H9 (cell line): Measurements from ENCODE around the gene SPDEF. TPM values are rescaled to one million over a fixed set of nuclear protein-coding genes. Genes with fewer than 3 reads are reported as not detected.

Source experiments
- DNase-seq: peaks from one replicate; pipeline ENCODE4 v3.0.0-alpha.2; 2017
- H2AFZ ChIP-seq: one replicate; pipeline ENCODE4 v1.6.1; 2013; ENCODE audit warnings: mild to moderate bottlenecking, low read length, control low read depth, moderate library complexity
- H2AK5ac ChIP-seq: 2 replicates; pipeline ENCODE4 v1.6.1; 2013; ENCODE audit warnings: low read length, control low read depth, mixed read lengths; ENCODE audit not compliant: insufficient read length
- H2BK120ac ChIP-seq: one replicate; pipeline ENCODE4 v1.6.1; 2013; ENCODE audit warnings: low read depth, mild to moderate bottlenecking, low read length, control low read depth, inconsistent platforms; ENCODE audit not compliant: poor library complexity, severe bottlenecking
- H2BK12ac ChIP-seq: 2 replicates; pipeline ENCODE4 v1.6.1; 2013; ENCODE audit warnings: low read length, control low read depth, mixed read lengths, low read depth; ENCODE audit not compliant: insufficient read length
- H2BK15ac ChIP-seq: 2 replicates; pipeline ENCODE4 v1.6.1; 2013; ENCODE audit warnings: low read depth, low read length, control low read depth
- H2BK20ac ChIP-seq: one replicate; pipeline ENCODE4 v1.6.1; 2013; ENCODE audit warnings: low read depth, mild to moderate bottlenecking, low read length, control low read depth, inconsistent platforms; ENCODE audit not compliant: poor library complexity, severe bottlenecking
- H2BK5ac ChIP-seq: 2 replicates; pipeline ENCODE4 v1.6.1; 2013; ENCODE audit warnings: low read length, control low read depth, mixed read lengths; ENCODE audit not compliant: insufficient read length
- H3K14ac ChIP-seq: 2 replicates; pipeline ENCODE4 v1.6.1; 2013; ENCODE audit warnings: low read length, control low read depth; ENCODE audit not compliant: insufficient read depth
- H3K18ac ChIP-seq: 2 replicates; pipeline ENCODE4 v1.6.1; 2013; ENCODE audit warnings: low read depth, mild to moderate bottlenecking, mixed read lengths, low read length, control low read depth; ENCODE audit not compliant: insufficient read length
- H3K23ac ChIP-seq: 2 replicates; pipeline ENCODE4 v1.6.1; 2013; ENCODE audit warnings: low read length, control low read depth, mixed read lengths, low read depth; ENCODE audit not compliant: insufficient read length
- H3K23me2 ChIP-seq: 2 replicates; pipeline ENCODE4 v1.6.1; 2013; ENCODE audit warnings: low read depth, mild to moderate bottlenecking, mixed read lengths, low read length, control low read depth; ENCODE audit not compliant: insufficient read length, poor library complexity, severe bottlenecking
- H3K27ac ChIP-seq: 2 replicates; pipeline ENCODE4 v1.5.1; 2013; ENCODE audit warnings: low read length, control low read depth, mixed read lengths, low read depth; ENCODE audit not compliant: insufficient read length
- H3K27me3 ChIP-seq: 2 replicates; pipeline ENCODE4 v1.6.1; 2013; ENCODE audit warnings: low read length, control low read depth, inconsistent platforms; ENCODE audit not compliant: insufficient read depth
- H3K4ac ChIP-seq: 2 replicates; pipeline ENCODE4 v1.6.1; 2013; ENCODE audit warnings: low read depth, mild to moderate bottlenecking, control low read depth, inconsistent platforms, low read length, moderate library complexity
- H3K4me1 ChIP-seq: 2 replicates; pipeline ENCODE4 v1.6.1; 2013; ENCODE audit warnings: low read length, control low read depth, inconsistent platforms; ENCODE audit not compliant: insufficient read depth
- H3K4me2 ChIP-seq: 2 replicates; pipeline ENCODE4 v1.6.1; 2013; ENCODE audit warnings: low read length, control low read depth, mixed read lengths; ENCODE audit not compliant: insufficient read length, insufficient read depth
- H3K56ac ChIP-seq: 2 replicates; pipeline ENCODE4 v1.6.1; 2013; ENCODE audit warnings: low read depth, mild to moderate bottlenecking, mixed read lengths, low read length, control low read depth; ENCODE audit not compliant: insufficient read length
- H3K79me1 ChIP-seq: 2 replicates; pipeline ENCODE4 v1.6.1; 2013; ENCODE audit warnings: low read depth, mild to moderate bottlenecking, moderate library complexity, low read length, control low read depth, inconsistent platforms; ENCODE audit not compliant: insufficient read depth, poor library complexity, severe bottlenecking
- H3K79me2 ChIP-seq: 2 replicates; pipeline ENCODE4 v1.6.1; 2013; ENCODE audit warnings: low read length, control low read depth, inconsistent platforms; ENCODE audit not compliant: insufficient read depth
- H3K9ac ChIP-seq: 2 replicates; pipeline ENCODE4 v1.6.1; 2013; ENCODE audit warnings: low read length, control low read depth, mixed read lengths; ENCODE audit not compliant: insufficient read length; ENCODE audit errors: extremely low read depth
- H3K9me3 ChIP-seq: one replicate; pipeline ENCODE4 v1.6.1; 2013; ENCODE audit warnings: low read depth, low read length, inconsistent platforms; ENCODE audit not compliant: control insufficient read depth
- H3T11ph ChIP-seq: one replicate; pipeline ENCODE4 v1.6.1; 2013; ENCODE audit warnings: mild to moderate bottlenecking, low read length, control low read depth, inconsistent platforms
- H4K20me1 ChIP-seq: one replicate; pipeline ENCODE4 v1.6.1; 2013; ENCODE audit not compliant: control insufficient read depth, insufficient read length, insufficient read depth
- H4K5ac ChIP-seq: 2 replicates; pipeline ENCODE4 v1.6.1; 2013; ENCODE audit warnings: low read depth, mild to moderate bottlenecking, mixed read lengths, low read length, control low read depth; ENCODE audit not compliant: insufficient read length
- H4K8ac ChIP-seq: replicated peaks from 2 replicates; pipeline ENCODE4 v1.6.1; 2013; ENCODE audit warnings: low read length, control low read depth, mixed read lengths, low read depth; ENCODE audit not compliant: insufficient read length
- H4K91ac ChIP-seq: 2 replicates; pipeline ENCODE4 v1.6.1; 2013; ENCODE audit warnings: low read depth, mild to moderate bottlenecking, moderate library complexity, mixed read lengths, low read length, control low read depth; ENCODE audit not compliant: insufficient read length
- H3K27ac Mint-ChIP-seq, 3 experiments: 2 replicates in 2 of 3; 3 replicates in 1 of 3; pipeline ENCODE4 v1.8.0; 2020 to 2021; ENCODE audit warnings: mixed read lengths in 3 of 3, mild to moderate bottlenecking in 1 of 3, moderate library complexity in 1 of 3
- H3K27me3 Mint-ChIP-seq: 2 replicates; pipeline ENCODE4 v1.8.0; 2021; ENCODE audit warnings: low read depth, mild to moderate bottlenecking, moderate library complexity, mixed read lengths
- H3K36me3 Mint-ChIP-seq, 3 experiments: 2 replicates in 2 of 3; 3 replicates in 1 of 3; pipeline ENCODE4 v1.8.0; 2020 to 2021; ENCODE audit warnings: low read depth in 3 of 3, mixed read lengths in 3 of 3; ENCODE audit not compliant: insufficient read depth in 1 of 3
- H3K4me1 Mint-ChIP-seq, 2 experiments: 2 replicates each; pipeline ENCODE4 v1.8.0; 2020; ENCODE audit warnings: mixed read lengths in 2 of 2
- H3K4me3 Mint-ChIP-seq, 2 experiments: 2 replicates in 1 of 2; 3 replicates in 1 of 2; pipeline ENCODE4 v1.8.0; 2020 to 2021; ENCODE audit warnings: mild to moderate bottlenecking in 2 of 2, mixed read lengths in 2 of 2, moderate library complexity in 1 of 2
- H3K9me3 Mint-ChIP-seq, 2 experiments: 2 replicates in 1 of 2; 3 replicates in 1 of 2; pipeline ENCODE4 v1.8.0; 2020; ENCODE audit warnings: mild to moderate bottlenecking in 2 of 2, mixed read lengths in 2 of 2, moderate library complexity in 1 of 2
- CTCF ChIP-seq: fragments of 200-600 bp; sonication (generic); conservative IDR thresholded peaks from 3 replicates; pipeline ENCODE4 v1.8.0; 2021; ENCODE audit warnings: antibody characterized with exemption, mild to moderate bottlenecking
- WGBS: extraction: QIAGEN DNeasy Blood & Tissue Kit; methylation state at CpG from one replicate; pipeline ENCODE4 v1.1.7; 2013; ENCODE audit warnings: missing lambda C conversion rate, low lambda C conversion rate, mixed read lengths; ENCODE audit not compliant: insufficient read length; ENCODE audit errors: extremely low coverage; 5-methylcytosine and 5-hydroxymethylcytosine counted together
- total RNA-seq: library from RNA; stranded (reverse); gene quantifications from 2 replicates; pipeline ENCODE4 v1.2.1, GENCODE V29; 2021

The SPDEF gene
- total RNA-seq, 1 experiment from 2014 or later = 0.15 TPM

GRCh38 chr6:34517966-34518365 is 38.2 kb downstream of the SPDEF start:
- Histone ChIP-seq H3K4me1 (peaks cover 1% of the 10 kb centered on the region; the same call in 1 of the 2 replicates), H3K4me2 (no peak overlapping the region), H3K18ac (no peak overlapping the region), H3K23me2 (peaks cover 9% of the 10 kb centered on the region), H3K4ac (no peak overlapping the region), H2AFZ (no peak overlapping the region), H3K56ac (no peak overlapping the region), H2BK15ac (no peak overlapping the region), H2BK20ac (no peak overlapping the region), H4K20me1 (no peaks in the 10 kb centered on the region), H3K23ac (no peak overlapping the region), H4K5ac (no peak overlapping the region), H4K8ac (no peak overlapping the region), H3K9me3 (no peaks in the 10 kb centered on the region), H2BK12ac (no peak overlapping the region), H3T11ph (no peak overlapping the region), H3K79me2 (no peaks in the 10 kb centered on the region), H3K27me3 (no peaks in the 10 kb centered on the region), H3K14ac (no peak overlapping the region), H4K91ac (no peak overlapping the region), H3K9ac (no peak overlapping the region), H2BK120ac (no peak overlapping the region), H3K27ac (no peak overlapping the region), H2BK5ac (no peak overlapping the region), H3K79me1 (no peaks in the 10 kb centered on the region), H2AK5ac (no peak overlapping the region)
- Mint-ChIP-seq H3K27ac (no peak overlapping the region), H3K27me3 (peaks cover 19% of the 10 kb centered on the region), H3K36me3 (no peaks in the 10 kb centered on the region), H3K4me3 (no peak overlapping the region), H3K4me1 (peaks cover 23 to 41% of the 10 kb centered on the region in 2 experiments), H3K9me3 (no peaks in the 10 kb centered on the region)
- no peak for TF ChIP-seq CTCF
- no peak for DNase-seq
- WGBS = no CpG with 5 or more reads among the region's 8 CpGs
